OCI-LY1 (cell line): Measurements from ENCODE around the gene COBL.

Experiments
- CTCF ChIP-seq: fragments of 200-600 bp; sonication (generic), shearing (Covaris generic); IDR thresholded peaks from 2 replicates; pipeline ENCODE4 v1.5.1; 2017; ENCODE audit warnings: mild to moderate bottlenecking, antibody characterized with exemption, low read length, moderate library complexity, mixed read lengths
- EZH2 ChIP-seq: fragments of 200-600 bp; sonication (generic), shearing (Covaris generic); IDR thresholded peaks from 2 replicates; pipeline ENCODE4 v1.8.0; 2017; ENCODE audit warnings: borderline replicate concordance, mixed run types, mild to moderate bottlenecking, antibody characterized with exemption, low read length, moderate library complexity, mixed read lengths

GRCh38 chr7:51310131-51310583 is 6.5 kb downstream of the COBL start:
- TF ChIP-seq CTCF (no peak), EZH2 (no peak)
